ENCODE results near the gene SLC35B2. TPM values are rescaled to one million over a fixed set of nuclear protein-coding genes. Genes with fewer than 3 reads are reported as not detected.

Gene SLC35B2
- total RNA-seq, 2 experiments from 2014 or later = 6.4 to 7.0 TPM

- Mint-ChIP-seq H3K4me1 (ENCODE audit: low read depth) (peaks cover 22% of the 10 kb centered on the region), H3K27ac (no peak overlapping the region), H3K9me3 (no peaks in the 10 kb centered on the region), H3K36me3 (ENCODE audit: low read depth) (no peaks in the 10 kb centered on the region), H3K27me3 (peaks cover 4% of the 10 kb centered on the region), H3K4me3 (no peak overlapping the region)
- H3K4me3 ChIP-seq (ENCODE audit: low read length) = no peak overlapping the region
- H3K27ac ChIP-seq (ENCODE audit: low read depth in 1 of 2, low read length in 2 of 2) = no peak overlapping the region
- peaks cover 21% of the 10 kb centered on the region for H3K4me1 ChIP-seq (ENCODE audit: insufficient read depth, low read length)
- H3K36me3 ChIP-seq (ENCODE audit: insufficient read depth, low read length) = no peaks in the 10 kb centered on the region
- POLR2A ChIA-PET = no interaction called here
- CTCF ChIA-PET = no interaction called here
- H3K27me3 ChIP-seq (ENCODE audit: control insufficient read depth in 1 of 2, insufficient read depth in 2 of 2, low read length in 2 of 2) = peaks cover 4 to 7% of the 10 kb centered on the region in 2 experiments
- no peak for DNase-seq
- H3K9me3 ChIP-seq (ENCODE audit: control insufficient read depth in 1 of 2, insufficient read depth in 1 of 2, low read length in 2 of 2) = peaks cover 0 to 3% of the 10 kb centered on the region in 2 experiments
- TF ChIP-seq, protein P1, sequence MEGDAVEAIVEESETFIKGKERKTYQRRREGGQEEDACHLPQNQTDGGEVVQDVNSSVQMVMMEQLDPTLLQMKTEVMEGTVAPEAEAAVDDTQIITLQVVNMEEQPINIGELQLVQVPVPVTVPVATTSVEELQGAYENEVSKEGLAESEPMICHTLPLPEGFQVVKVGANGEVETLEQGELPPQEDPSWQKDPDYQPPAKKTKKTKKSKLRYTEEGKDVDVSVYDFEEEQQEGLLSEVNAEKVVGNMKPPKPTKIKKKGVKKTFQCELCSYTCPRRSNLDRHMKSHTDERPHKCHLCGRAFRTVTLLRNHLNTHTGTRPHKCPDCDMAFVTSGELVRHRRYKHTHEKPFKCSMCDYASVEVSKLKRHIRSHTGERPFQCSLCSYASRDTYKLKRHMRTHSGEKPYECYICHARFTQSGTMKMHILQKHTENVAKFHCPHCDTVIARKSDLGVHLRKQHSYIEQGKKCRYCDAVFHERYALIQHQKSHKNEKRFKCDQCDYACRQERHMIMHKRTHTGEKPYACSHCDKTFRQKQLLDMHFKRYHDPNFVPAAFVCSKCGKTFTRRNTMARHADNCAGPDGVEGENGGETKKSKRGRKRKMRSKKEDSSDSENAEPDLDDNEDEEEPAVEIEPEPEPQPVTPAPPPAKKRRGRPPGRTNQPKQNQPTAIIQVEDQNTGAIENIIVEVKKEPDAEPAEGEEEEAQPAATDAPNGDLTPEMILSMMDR (IDR thresholded peaks at IDR 0.05) = no peak
- intact Hi-C loops (cut with DNase I, micrococcal nuclease) = no loop called here
- ATAC-seq (ENCODE audit: poor library complexity) = no peak
Observed at GRCh38 chr6:44217332-44218143, 39.8 kb downstream of the SLC35B2 start.

GRCh38 chr6:44216677-44217331 is 40.5 kb downstream of the SLC35B2 start, which contains the start of gene MYMX:
Gene MYMX (plus strand): TSS chr6:44216926. CDS start chr6:44217472, 546 bp downstream.
- Histone ChIP-seq H3K36me3 (ENCODE audit: insufficient read depth, low read length) (no peaks in the 10 kb centered on the region), H3K4me1 (ENCODE audit: insufficient read depth, low read length) (peaks cover 16% of the 10 kb centered on the region), H3K4me3 (ENCODE audit: low read length) (no peak within 1 kb of the TSS), H3K27ac (ENCODE audit: low read depth in 1 of 2, low read length in 2 of 2) (no peak within 1 kb of the TSS), H3K9me3 (ENCODE audit: control insufficient read depth in 1 of 2, insufficient read depth in 1 of 2, low read length in 2 of 2) (peaks cover 0 to 3% of the 10 kb centered on the region in 2 experiments), H3K27me3 (ENCODE audit: control insufficient read depth in 1 of 2, insufficient read depth in 2 of 2, low read length in 2 of 2) (peaks cover 4 to 7% of the 10 kb centered on the region in 2 experiments)
- ATAC-seq (ENCODE audit: poor library complexity) (no peak), DNase-seq (no peak)
- Mint-ChIP-seq H3K9me3 (no peaks in the 10 kb centered on the region), H3K4me1 (ENCODE audit: low read depth) (peaks cover 17% of the 10 kb centered on the region), H3K36me3 (ENCODE audit: low read depth) (no peaks in the 10 kb centered on the region), H3K4me3 (no peak within 1 kb of the TSS), H3K27ac (no peak within 1 kb of the TSS), H3K27me3 (peaks cover 4% of the 10 kb centered on the region)
- ChIA-PET POLR2A (no interaction called here), CTCF (interaction anchor here (0.7 kb wide), 1 partner anchor 12 kb away, joined by 4 read pairs; no protein-coding TSS in a partner anchor)
- intact Hi-C loops (cut with DNase I, micrococcal nuclease) = no loop called here
- TF ChIP-seq, protein P1 (IDR thresholded peaks at IDR 0.05) = no peak

GRCh38 chr6:44214307-44214706 is 43.0 kb downstream of the SLC35B2 start:
- TF ChIP-seq, protein P1 (IDR thresholded peaks at IDR 0.05) = no peak
- no peak overlapping the region for H3K27ac ChIP-seq (ENCODE audit: low read depth in 1 of 2, low read length in 2 of 2)
- ChIA-PET POLR2A (no interaction called here), CTCF (no interaction called here)
- Mint-ChIP-seq H3K27me3 (peaks cover 4% of the 10 kb centered on the region), H3K9me3 (no peaks in the 10 kb centered on the region), H3K4me1 (ENCODE audit: low read depth) (peaks cover 9% of the 10 kb centered on the region), H3K27ac (no peak overlapping the region), H3K36me3 (ENCODE audit: low read depth) (no peaks in the 10 kb centered on the region), H3K4me3 (no peak overlapping the region)
- H3K4me1 ChIP-seq (ENCODE audit: insufficient read depth, low read length) = peaks cover 5% of the 10 kb centered on the region
- DNase-seq (no peak), ATAC-seq (ENCODE audit: poor library complexity) (no peak)
- no peak overlapping the region for H3K4me3 ChIP-seq (ENCODE audit: low read length)
- intact Hi-C loops (cut with DNase I, micrococcal nuclease) = no loop called here
- peaks cover 3 to 7% of the 10 kb centered on the region in 2 experiments for H3K27me3 ChIP-seq (ENCODE audit: control insufficient read depth in 1 of 2, insufficient read depth in 2 of 2, low read length in 2 of 2)
- peaks cover 0 to 3% of the 10 kb centered on the region in 2 experiments for H3K9me3 ChIP-seq (ENCODE audit: control insufficient read depth in 1 of 2, insufficient read depth in 1 of 2, low read length in 2 of 2)
- H3K36me3 ChIP-seq (ENCODE audit: insufficient read depth, low read length) = no peaks in the 10 kb centered on the region
